Measurements from ENCODE around the gene FCHSD1. TPM values are rescaled to one million over a fixed set of nuclear protein-coding genes. Genes with fewer than 3 reads are reported as not detected.

FCHSD1 gene
- total RNA-seq, 3 donors from 2014 or later, result 18.1 to 32.1 (median 24.3) TPM

DNA sequence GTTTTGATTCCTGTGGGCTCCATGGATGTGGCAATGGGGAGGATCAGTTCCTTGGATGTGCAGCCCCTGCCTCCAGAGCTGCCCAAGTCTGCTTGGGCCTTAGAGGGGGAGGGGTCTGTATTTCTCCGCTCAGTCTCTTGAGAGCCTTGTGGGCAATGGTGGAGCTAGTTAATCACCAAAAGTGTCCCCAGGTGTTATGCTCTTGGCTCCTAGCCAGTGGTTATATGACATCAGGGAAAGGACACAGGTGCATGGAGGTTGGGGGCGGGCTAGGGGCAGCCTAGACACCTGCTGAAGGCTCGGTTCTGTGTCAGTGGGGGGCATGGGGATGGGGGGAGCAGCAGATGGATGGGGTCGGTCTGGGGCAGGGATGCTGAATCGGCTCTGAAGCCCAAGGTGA is 43.3 kb upstream of the FCHSD1 start:
- Histone ChIP-seq H3K27me3 (no peaks in the 10 kb centered on the region), H3K9me3 (no peaks in the 10 kb centered on the region), H3K4me1 (peaks cover 0 to 4% of the 10 kb centered on the region in 2 donors), H3K36me3 (no peaks in the 10 kb centered on the region), H3K4me3 (no peak overlapping the region), H3K27ac (no peak overlapping the region)
- TF ChIP-seq CTCF (IDR thresholded peaks at IDR 0.05), result no peak
- TF ChIP-seq POLR2AphosphoS5 (IDR thresholded peaks at IDR 0.05), result no peak
- TF ChIP-seq POLR2A (IDR thresholded peaks at IDR 0.05), result no peak
- DNase-seq (ENCODE audit: low spot score in 2 of 2), result no peak
- intact Hi-C loops (cut with DNase I; ENCODE audit: low total_unique reads), result loop anchor here (10.0 kb wide), 1 partner anchor 270 kb away; the partner anchor contains the start of gene RNF14

GRCh38 chr5:141692919-141693725 is 41.9 kb upstream of the FCHSD1 start:
- H3K4me3 ChIP-seq, result no peak overlapping the region
- no peaks in the 10 kb centered on the region for H3K9me3 ChIP-seq
- H3K27me3 ChIP-seq, result no peaks in the 10 kb centered on the region
- no peak for DNase-seq (ENCODE audit: low spot score in 2 of 2)
- no peak for TF ChIP-seq POLR2AphosphoS5 (IDR thresholded peaks at IDR 0.05)
- TF ChIP-seq CTCF (IDR thresholded peaks at IDR 0.05), result no peak
- no peak for TF ChIP-seq POLR2A (IDR thresholded peaks at IDR 0.05)
- H3K27ac ChIP-seq, result no peak overlapping the region
- intact Hi-C loops (cut with DNase I; ENCODE audit: low total_unique reads), result loop anchor here (10.0 kb wide), 1 partner anchor 272 kb away; the partner anchor contains the start of gene RNF14
- H3K36me3 ChIP-seq, result no peaks in the 10 kb centered on the region
- H3K4me1 ChIP-seq, result peaks cover 0 to 4% of the 10 kb centered on the region in 2 donors

- Histone ChIP-seq H3K4me3 (peak overlapping the region in 2 of 3 donors; percentile 41 to 62), H3K27me3 (no peaks in the 10 kb centered on the region), H3K9me3 (no peaks in the 10 kb centered on the region), H3K27ac (no peak overlapping the region), H3K36me3 (no peaks in the 10 kb centered on the region), H3K4me1 (peaks cover 0 to 4% of the 10 kb centered on the region in 2 donors)
- TF ChIP-seq POLR2A (IDR thresholded peaks at IDR 0.05), result no peak
- no peak for TF ChIP-seq POLR2AphosphoS5 (IDR thresholded peaks at IDR 0.05)
- TF ChIP-seq CTCF (IDR thresholded peaks at IDR 0.05), result no peak
- DNase-seq (ENCODE audit: low spot score in 2 of 2), result no peak
- intact Hi-C loops (cut with DNase I; ENCODE audit: low total_unique reads), result loop anchor here (10.0 kb wide), 1 partner anchor 272 kb away; the partner anchor contains the start of gene RNF14
These were observed 41.3 kb upstream of the FCHSD1 start for GRCh38 chr5:141692533-141692888.

GRCh38 chr5:141691867-141692532 is 40.8 kb upstream of the FCHSD1 start:
- DNase-seq (ENCODE audit: low spot score in 2 of 2), result peak; percentile 71 to 88

More at GRCh38 chr5:141691867-141692532, 40.8 kb upstream of the FCHSD1 start:
- H3K36me3 ChIP-seq, result no peaks in the 10 kb centered on the region
- H3K4me3 ChIP-seq, result peak overlapping the region in 2 of 3 donors; percentile 41 to 62
- intact Hi-C loops (cut with DNase I; ENCODE audit: low total_unique reads), result loop anchor here (10.0 kb wide), 1 partner anchor 273 kb away; the partner anchor contains the start of gene RNF14
- H3K4me1 ChIP-seq, result peaks cover 0 to 4% of the 10 kb centered on the region in 2 donors
- H3K27me3 ChIP-seq, result no peaks in the 10 kb centered on the region
- TF ChIP-seq POLR2AphosphoS5 (IDR thresholded peaks at IDR 0.05) (peak in 1 of 3 donors; percentile 34), CTCF (IDR thresholded peaks at IDR 0.05) (peak; percentile 96 to 99 (median 98)), POLR2A (IDR thresholded peaks at IDR 0.05) (no peak)
- H3K27ac ChIP-seq, result no peak overlapping the region
- no peaks in the 10 kb centered on the region for H3K9me3 ChIP-seq
